Activated T-helper 1 cell treated with anti-CD3 and anti-CD28 coated beads, Interleukin-12 subunit alpha, Interleukin-12 subunit beta, Interleukin-2, Interleukin-4 antibody, amounts not matched to agents 30 ng/mL and 10 ng/mL and 1 ng/mL, durations not matched to agents 14 hours and 24 hours and 36 hours (primary cell): ENCODE data around the gene RTN3. TPM values are rescaled to one million over a fixed set of nuclear protein-coding genes. Genes with fewer than 3 reads are reported as not detected.
A peak's percentile ranks its signal among the peaks of the same experiment; 100 is the strongest.
"Not testable (repeated sequence)": the region's sequence is repeated elsewhere in the genome, so short reads cannot be mapped to it uniquely, and the experiment has no call there.

Experiments used
- DNase-seq: peaks from one replicate; pipeline ENCODE4 v3.0.0; 2021; ENCODE audit warnings: low spot score
- H3K27ac Mint-ChIP-seq: one replicate; pipeline ENCODE4 v1.8.0; 2021; ENCODE audit warnings: mild to moderate bottlenecking, mixed read lengths
- H3K27me3 Mint-ChIP-seq: one replicate; pipeline ENCODE4 v1.8.0; 2022; ENCODE audit warnings: mild to moderate bottlenecking, moderate library complexity, mixed read lengths; ENCODE audit not compliant: insufficient read depth
- H3K36me3 Mint-ChIP-seq: one replicate; pipeline ENCODE4 v1.8.0; 2021; ENCODE audit warnings: low read depth, mixed read lengths
- H3K4me1 Mint-ChIP-seq: one replicate; pipeline ENCODE4 v1.8.0; 2021; ENCODE audit warnings: low read depth, mixed read lengths
- H3K4me3 Mint-ChIP-seq: one replicate; pipeline ENCODE4 v1.8.0; 2021; ENCODE audit warnings: mild to moderate bottlenecking, moderate library complexity, mixed read lengths
- H3K9me3 Mint-ChIP-seq: one replicate; pipeline ENCODE4 v1.8.0; 2021; ENCODE audit warnings: mixed read lengths
- intact Hi-C: fragments of 100-400 bp; cut with micrococcal nuclease; formaldehyde crosslinking; loops from one replicate; pipeline ENCODE4 v1.15.1; 2024
- total RNA-seq: library from RNA; stranded (reverse); gene quantifications from 2 replicates; pipeline ENCODE4 v1.2.3, GENCODE V29; 2022

RTN3 gene
- total RNA-seq, 1 donor from 2014 or later, result 52.1 TPM

DNA sequence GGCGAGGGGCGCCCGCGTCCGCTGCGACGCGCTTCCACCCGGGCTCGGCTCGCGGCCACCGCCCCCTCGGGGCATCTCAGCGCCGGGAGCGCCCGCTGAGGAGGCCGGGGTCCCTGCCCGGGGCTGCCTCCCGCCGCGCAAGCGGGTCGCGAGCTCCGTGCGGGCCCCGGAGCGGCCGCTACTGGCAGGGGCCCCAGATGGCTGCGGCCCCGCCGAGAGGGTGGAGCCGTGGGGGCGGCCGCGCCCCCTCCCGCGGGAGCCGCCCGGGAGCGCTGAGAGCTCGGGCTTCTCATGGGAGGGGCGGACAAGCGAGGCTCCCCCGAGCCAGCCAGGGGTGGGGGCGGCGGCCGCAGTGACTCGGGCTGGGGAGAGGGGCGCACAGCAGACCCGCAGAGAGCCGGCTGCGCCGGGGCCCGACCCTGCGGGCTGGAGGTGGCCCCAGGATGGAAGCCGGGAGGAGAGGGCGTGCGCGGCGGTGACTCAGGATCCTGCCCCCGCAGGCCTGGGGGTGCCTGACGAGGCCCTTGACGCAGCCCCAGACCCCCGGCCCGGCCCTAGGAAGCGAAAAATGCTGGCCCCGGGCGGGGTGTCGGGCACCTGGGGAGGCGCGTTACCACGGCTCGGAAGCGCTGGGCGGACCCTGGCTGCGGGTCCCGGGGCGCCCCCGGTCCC is 87.9 kb downstream of the RTN3 start:
- H3K9me3 Mint-ChIP-seq, result no peaks in the 10 kb centered on the region
- peaks cover 2% of the 10 kb centered on the region for H3K36me3 Mint-ChIP-seq
- intact Hi-C loops, result no loop called here
- no peak overlapping the region for H3K27ac Mint-ChIP-seq
- peak; percentile 17 for DNase-seq
- peaks cover 40% of the 10 kb centered on the region for H3K27me3 Mint-ChIP-seq
- no peak overlapping the region for H3K4me3 Mint-ChIP-seq
- peaks cover 14% of the 10 kb centered on the region for H3K4me1 Mint-ChIP-seq

DNA sequence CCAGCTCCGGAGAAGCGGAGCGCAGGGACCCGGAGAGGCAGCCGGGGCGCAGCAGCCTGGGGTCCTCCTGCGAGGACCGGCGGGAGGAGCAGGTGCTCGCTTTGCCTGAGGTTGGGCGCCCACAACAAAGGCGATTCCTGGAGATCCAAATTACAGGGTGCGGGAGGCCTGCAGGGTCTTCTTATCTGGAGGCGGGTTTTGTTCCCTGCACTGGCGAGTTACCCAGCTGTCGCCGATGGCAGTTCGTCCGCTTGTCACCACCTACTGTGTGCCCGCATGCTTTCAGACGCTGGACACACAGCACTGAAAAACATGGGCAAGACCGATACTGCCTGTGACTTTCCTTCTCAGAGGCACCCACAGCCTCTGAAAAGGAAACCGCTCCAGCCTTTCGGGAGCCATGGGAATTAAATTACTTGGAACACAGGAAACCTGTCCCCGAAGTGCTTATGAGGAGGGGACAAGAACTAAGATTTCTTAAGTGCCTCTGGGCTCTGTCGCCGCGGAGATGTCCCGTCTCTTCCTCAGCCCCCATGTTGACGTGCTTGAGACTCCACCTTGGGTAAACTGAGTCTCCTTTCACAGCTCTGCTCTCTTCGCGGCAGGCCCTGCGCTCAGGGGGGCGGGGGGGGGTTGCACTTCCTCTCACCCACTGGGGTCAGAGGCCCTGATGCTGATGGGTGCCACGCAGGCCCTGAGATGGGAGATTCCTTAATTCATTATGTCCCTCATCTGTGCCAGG is 88.6 kb downstream of the RTN3 start:
- Mint-ChIP-seq H3K36me3 (peaks cover 2% of the 10 kb centered on the region), H3K4me3 (peak overlapping the region; percentile 71), H3K9me3 (no peaks in the 10 kb centered on the region), H3K27me3 (peaks cover 42% of the 10 kb centered on the region), H3K27ac (no peak overlapping the region), H3K4me1 (peaks cover 14% of the 10 kb centered on the region)
- no peak for DNase-seq
- intact Hi-C loops, result no loop called here

DNA sequence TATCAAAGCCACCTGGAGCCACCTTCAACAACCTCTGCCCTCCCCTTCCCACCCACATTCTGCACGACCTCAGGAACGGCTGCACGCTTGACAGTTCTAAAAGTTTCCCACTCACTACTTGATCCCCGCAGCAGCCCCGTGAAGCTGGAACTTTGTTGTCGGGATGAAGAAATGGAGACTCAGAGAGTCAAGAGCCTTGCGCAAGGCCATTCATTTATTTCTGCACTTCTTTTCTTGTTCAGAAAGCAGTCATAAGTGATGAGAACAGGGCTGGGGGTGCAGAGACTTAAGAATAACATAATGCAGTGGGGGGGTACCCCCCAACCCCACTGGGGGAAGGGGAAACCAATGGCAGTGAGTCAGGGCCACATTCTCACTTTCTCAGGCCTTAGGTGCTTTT is 89.5 kb downstream of the RTN3 start:
- no peak overlapping the region for H3K27ac Mint-ChIP-seq
- peaks cover 14% of the 10 kb centered on the region for H3K4me1 Mint-ChIP-seq
- H3K9me3 Mint-ChIP-seq, result no peaks in the 10 kb centered on the region
- intact Hi-C loops, result no loop called here
- no peak for DNase-seq
- H3K4me3 Mint-ChIP-seq, result no peak overlapping the region
- H3K27me3 Mint-ChIP-seq, result peaks cover 46% of the 10 kb centered on the region
- peaks cover 2% of the 10 kb centered on the region for H3K36me3 Mint-ChIP-seq

DNA sequence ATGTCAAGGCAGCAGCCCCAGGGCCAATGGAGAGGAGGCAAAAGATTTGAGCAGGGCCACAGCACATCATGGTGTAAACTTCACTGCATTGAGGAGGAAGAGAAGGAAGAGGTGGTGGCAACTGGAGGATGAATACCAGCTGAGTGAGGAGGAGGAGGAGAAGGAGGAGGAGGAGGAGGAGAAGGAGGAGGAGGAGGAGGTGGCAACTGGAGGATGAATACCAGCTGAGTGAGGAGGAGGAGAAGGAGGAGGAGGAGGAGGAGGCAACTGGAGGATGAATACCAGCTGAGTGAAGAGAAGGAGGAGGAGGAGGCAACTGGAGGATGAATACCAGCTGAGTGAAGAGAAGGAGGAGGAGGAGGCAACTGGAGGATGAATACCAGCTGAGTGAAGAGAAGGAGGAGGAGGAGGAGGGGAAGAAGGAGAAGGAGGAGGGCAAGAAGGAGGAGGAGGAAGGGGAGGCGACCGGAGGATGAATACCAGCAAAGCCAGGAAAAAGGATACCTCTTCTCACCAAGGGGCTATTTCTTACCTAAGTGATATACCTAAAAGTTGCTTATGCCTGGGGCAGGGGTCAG is 90.5 kb downstream of the RTN3 start:
- H3K9me3 Mint-ChIP-seq, H3K27ac Mint-ChIP-seq, H3K36me3 Mint-ChIP-seq, intact Hi-C loops, DNase-seq, H3K4me3 Mint-ChIP-seq: not testable (repeated sequence)
- peaks cover 14% of the 10 kb centered on the region for H3K4me1 Mint-ChIP-seq
- peaks cover 49% of the 10 kb centered on the region for H3K27me3 Mint-ChIP-seq

DNA sequence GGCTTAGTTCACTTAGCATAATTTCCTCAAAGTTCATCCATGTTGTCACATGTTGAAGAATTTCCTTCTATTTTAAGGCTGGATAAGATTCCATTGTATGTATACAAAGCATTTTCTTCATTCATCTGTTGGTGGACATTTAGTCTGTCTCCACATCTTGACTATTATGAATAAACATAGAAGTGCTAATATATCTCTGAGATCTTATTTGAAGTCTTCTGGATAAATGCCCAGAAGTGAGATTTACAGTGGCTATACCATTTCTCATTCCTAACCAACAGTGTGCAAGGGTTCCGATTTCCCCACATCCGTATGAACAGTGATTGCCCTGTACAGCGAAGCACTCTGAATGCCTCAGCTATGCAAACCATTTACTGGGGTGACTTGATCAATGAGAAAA is 93.9 kb downstream of the RTN3 start:
- Mint-ChIP-seq H3K4me3 (no peak overlapping the region), H3K4me1 (peaks cover 2% of the 10 kb centered on the region), H3K27me3 (peaks cover 50% of the 10 kb centered on the region), H3K27ac (no peak overlapping the region), H3K9me3 (no peaks in the 10 kb centered on the region), H3K36me3 (no peaks in the 10 kb centered on the region)
- no peak for DNase-seq
- intact Hi-C loops, result no loop called here

DNA sequence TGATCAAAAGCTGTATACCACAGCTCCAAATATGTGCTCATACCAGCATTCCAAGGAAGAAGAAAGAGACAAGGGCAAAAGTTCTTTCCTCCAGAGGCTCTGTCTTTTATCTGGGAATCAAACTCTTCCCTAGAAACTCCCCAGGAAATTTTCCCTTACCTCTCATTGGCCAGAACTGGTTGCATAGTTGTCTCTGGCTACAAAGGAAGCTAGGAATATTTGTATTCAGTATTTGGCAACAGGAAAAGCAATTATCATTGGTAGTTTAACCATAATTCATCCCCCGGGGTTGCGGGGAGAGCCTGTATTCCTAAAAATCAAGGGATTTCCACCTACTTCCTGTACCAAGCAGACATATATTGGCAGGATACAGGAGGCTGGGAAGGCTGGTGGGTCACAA is 97.7 kb downstream of the RTN3 start:
- Mint-ChIP-seq H3K27ac (no peak overlapping the region), H3K4me1 (no peaks in the 10 kb centered on the region), H3K9me3 (no peaks in the 10 kb centered on the region), H3K4me3 (no peak overlapping the region), H3K27me3 (peaks cover 22% of the 10 kb centered on the region), H3K36me3 (no peaks in the 10 kb centered on the region)
- intact Hi-C loops, result no loop called here
- no peak for DNase-seq

DNA sequence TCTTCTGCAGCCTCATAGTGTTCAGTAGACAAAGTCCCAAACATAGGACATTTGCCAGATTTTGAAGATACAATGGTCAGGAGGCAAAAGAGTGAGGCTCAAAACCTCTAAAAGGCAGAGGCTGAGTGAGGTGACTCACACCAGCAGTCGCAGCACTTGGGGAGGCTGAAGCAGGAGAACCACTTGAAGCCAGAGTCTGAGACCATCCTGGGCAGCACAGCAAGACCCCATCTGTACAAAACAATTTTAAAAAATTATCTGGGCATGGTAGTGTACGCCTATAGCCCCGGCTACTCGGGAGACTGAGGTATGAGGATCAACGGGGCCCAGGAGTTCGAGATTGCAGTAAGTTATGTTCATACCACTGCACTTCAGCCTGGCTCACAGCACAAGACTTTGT is 101.4 kb downstream of the RTN3 start:
- Mint-ChIP-seq H3K4me1 (peaks cover 6% of the 10 kb centered on the region), H3K27me3 (peaks cover 9% of the 10 kb centered on the region), H3K9me3 (no peaks in the 10 kb centered on the region), H3K4me3 (no peak overlapping the region), H3K36me3 (no peaks in the 10 kb centered on the region), H3K27ac (no peak overlapping the region)
- DNase-seq, result no peak
- intact Hi-C loops, result no loop called here

DNA sequence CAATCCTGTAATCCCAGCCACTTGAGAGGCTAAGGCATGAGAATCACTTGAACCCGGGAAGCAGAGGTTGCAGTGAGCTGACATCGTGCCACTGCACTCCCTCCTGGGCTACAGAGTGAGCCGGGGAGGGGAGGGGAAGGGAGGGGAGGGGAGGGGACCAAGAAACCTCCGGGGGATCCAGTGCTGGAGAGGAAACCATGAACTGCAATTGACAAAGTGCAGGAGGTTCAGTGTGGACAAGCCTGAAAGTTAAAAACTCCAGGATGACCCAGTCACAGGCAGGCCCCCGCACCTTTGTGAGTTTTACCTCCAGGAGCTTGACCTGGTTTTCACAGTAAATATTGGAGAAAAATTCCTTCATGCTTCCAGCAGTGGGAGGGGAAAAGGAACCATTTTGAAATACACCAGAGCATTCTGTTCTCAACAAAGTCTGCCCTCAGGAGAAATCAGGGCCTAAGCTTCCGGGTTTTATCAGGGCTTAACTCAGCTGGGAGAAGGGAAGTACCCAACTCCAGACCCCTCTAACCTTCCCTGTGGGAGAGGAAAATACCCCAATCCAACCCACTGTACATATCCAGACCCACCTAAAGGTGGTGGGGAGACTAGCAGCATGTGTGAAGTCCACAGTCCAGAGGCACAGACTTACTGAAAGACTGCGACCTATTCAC is 102.8 kb downstream of the RTN3 start:
- H3K9me3 Mint-ChIP-seq, result no peaks in the 10 kb centered on the region

DNA sequence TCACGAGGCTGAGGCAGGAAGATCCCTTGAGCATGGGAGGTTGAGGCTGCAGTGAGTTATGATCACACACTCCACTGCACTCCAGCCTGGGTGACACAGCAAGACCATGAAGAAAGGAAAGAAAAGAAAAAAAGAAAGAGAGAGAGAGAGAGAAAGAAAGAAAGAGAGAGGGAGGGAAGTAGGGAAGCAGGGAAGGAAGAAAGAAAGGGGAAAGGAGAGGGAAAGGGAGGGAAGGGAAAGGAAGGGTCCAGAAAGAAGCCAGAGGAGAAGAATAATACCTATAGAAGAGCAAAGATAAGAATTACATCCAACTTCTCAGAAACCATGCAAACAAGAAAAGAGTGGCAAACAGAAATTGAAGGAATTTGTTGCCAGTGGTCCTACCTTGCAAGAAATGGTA is 104.5 kb downstream of the RTN3 start:
- no peaks in the 10 kb centered on the region for H3K36me3 Mint-ChIP-seq
- DNase-seq, result no peak
- H3K27ac Mint-ChIP-seq, result no peak overlapping the region
- H3K4me1 Mint-ChIP-seq, result peaks cover 6% of the 10 kb centered on the region
- H3K9me3 Mint-ChIP-seq, result no peaks in the 10 kb centered on the region
- H3K27me3 Mint-ChIP-seq, result peaks cover 4% of the 10 kb centered on the region
- no peak overlapping the region for H3K4me3 Mint-ChIP-seq
- intact Hi-C loops, result no loop called here

More for the DNA sequence above, 102.8 kb downstream of the RTN3 start:
- intact Hi-C loops, result no loop called here
- Mint-ChIP-seq H3K27ac (no peak overlapping the region), H3K27me3 (peaks cover 4% of the 10 kb centered on the region), H3K4me1 (peaks cover 6% of the 10 kb centered on the region), H3K36me3 (no peaks in the 10 kb centered on the region), H3K4me3 (no peak overlapping the region)
- DNase-seq, result no peak

DNA sequence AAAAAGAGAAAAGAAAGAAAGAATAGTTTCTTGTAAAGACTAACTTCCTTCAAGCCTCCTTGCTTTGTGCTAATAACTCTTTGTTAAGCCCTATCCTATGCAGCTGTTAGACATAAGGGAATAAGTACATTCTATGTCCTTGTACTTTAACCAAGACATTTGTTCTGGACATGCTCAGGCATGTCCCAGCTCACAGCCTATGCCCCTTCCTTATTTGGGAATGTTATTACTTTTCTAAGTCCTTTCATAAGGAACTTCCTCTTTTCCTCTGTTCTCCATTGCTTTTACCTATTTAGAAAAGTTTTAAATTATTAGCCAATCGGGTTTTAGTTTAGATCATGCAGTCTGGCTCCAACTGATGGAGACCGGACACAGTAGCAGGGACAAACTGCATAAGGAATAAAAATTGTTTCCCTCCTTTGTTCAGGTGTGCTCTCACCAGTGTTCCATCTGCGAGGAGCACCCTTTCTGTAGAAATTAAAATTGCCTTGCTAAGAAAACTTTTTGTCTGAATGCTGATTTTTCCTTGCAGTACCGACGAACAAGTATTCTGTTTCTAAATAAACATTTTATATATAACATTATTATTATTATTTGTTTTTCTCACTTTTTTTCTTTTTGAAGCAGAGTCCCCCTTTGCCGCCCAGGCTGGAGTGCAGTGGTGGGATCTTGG is 110.3 kb downstream of the RTN3 start:
- Mint-ChIP-seq H3K27ac (no peak overlapping the region), H3K4me3 (no peak overlapping the region), H3K4me1 (no peaks in the 10 kb centered on the region), H3K27me3 (peaks cover 4% of the 10 kb centered on the region), H3K9me3 (peaks cover 16% of the 10 kb centered on the region), H3K36me3 (no peaks in the 10 kb centered on the region)
- intact Hi-C loops, result no loop called here
- no peak for DNase-seq

DNA sequence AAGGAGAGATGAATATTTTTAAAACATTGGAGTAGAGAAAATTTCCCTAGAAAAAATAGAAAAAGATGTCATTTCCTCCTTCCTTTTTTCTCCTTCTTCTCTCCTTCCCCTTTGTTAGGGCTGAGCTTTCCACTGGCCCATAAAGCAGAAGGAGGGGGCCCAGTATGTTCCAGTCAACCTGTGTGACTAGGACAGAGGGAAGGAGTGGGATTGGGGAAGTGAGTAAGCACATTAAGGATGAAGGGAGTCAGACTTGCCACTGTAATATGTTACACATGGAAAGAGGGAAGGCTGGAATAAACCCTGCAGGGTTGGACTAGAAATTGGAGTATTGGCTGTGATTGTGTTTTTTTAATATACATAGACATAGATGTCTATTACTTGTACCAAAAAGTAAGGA is 111.9 kb downstream of the RTN3 start:
- no peaks in the 10 kb centered on the region for H3K36me3 Mint-ChIP-seq
- peaks cover 2% of the 10 kb centered on the region for H3K27me3 Mint-ChIP-seq

DNA sequence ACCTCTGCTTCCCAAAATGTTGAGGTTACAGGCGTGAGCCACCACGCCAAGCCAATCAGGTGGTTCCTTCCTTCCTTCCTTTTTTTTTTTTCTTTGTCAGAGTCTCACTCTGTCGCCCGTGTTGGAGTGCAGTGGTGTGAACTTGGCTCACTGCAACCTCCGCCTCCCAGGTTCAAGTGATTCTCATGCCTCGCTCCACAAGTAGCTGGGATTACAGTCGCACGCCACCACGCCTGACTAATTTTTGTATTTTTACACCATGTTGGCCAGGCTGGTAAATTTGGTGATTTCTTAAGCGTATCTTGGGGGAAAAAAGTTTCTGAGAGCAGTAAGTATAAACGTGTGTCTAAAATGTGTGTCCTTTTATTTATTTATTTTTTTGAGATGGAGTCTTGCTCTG is 113.8 kb downstream of the RTN3 start:
- intact Hi-C loops, result no loop called here
- Mint-ChIP-seq H3K27me3 (peaks cover 2% of the 10 kb centered on the region), H3K4me3 (no peak overlapping the region)

More for the DNA sequence above, 111.9 kb downstream of the RTN3 start:
- peaks cover 16% of the 10 kb centered on the region for H3K9me3 Mint-ChIP-seq
- H3K4me3 Mint-ChIP-seq, result no peak overlapping the region
- no peak for DNase-seq
- H3K27ac Mint-ChIP-seq, result no peak overlapping the region
- no peaks in the 10 kb centered on the region for H3K4me1 Mint-ChIP-seq
- intact Hi-C loops, result no loop called here

More for the DNA sequence above, 113.8 kb downstream of the RTN3 start:
- no peak for DNase-seq
- no peaks in the 10 kb centered on the region for H3K4me1 Mint-ChIP-seq
- no peaks in the 10 kb centered on the region for H3K36me3 Mint-ChIP-seq
- H3K9me3 Mint-ChIP-seq, result peaks cover 16% of the 10 kb centered on the region
- H3K27ac Mint-ChIP-seq, result no peak overlapping the region
